GM20000 (cell line): ENCODE results near the gene CDCA3.

Source experiments
- DNase-seq: peaks from one replicate; pipeline ENCODE4 v3.0.0; 2012; ENCODE audit warnings: low spot score
- CTCF ChIP-seq: IDR thresholded peaks from 2 replicates; pipeline ENCODE4 v1.5.1; 2012; ENCODE audit warnings: mild to moderate bottlenecking, control low read depth; ENCODE audit errors: extremely low read depth, missing control alignments

CDCA3 gene

DNA sequence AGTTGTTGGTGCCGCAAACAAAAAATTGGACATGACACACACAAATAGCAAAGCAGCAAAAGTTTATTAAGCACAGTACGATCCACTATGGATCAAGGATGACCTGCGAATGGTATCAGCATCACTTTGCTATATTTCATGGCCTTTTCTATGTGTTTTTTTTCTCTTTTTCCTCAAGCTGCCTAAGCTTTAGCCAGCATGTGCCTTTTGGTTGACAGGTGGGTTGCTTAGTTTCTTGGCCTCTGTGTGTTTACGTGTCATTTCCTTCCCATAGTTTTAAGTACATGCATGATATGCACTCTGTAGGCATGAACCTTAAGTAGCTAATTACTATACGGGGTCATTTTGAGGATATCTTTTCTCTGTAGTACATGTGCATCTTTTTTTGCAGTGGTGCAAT lies 51.9 kb downstream of the CDCA3 start:
- TF ChIP-seq CTCF = no peak
- DNase-seq = no peak
